Measurements from ENCODE around the gene SELENOF.
"Not testable (repeated sequence)": the region's sequence is repeated elsewhere in the genome, so short reads cannot be mapped to it uniquely, and the experiment has no call there.

The SELENOF gene

GRCh38 chr1:86856196-86856595 is 57.7 kb downstream of the SELENOF start:
- DNase-seq, result no peak

- DNase-seq, result no peak
Measured at GRCh38 chr1:86854352-86854751, 59.6 kb downstream of the SELENOF start.

- DNase-seq, result no peak
Measured at GRCh38 chr1:86852782-86853408, 61.0 kb downstream of the SELENOF start.

- DNase-seq, result no peak
Measured at GRCh38 chr1:86852289-86852688, 61.6 kb downstream of the SELENOF start.

GRCh38 chr1:86849756-86850155 is 64.2 kb downstream of the SELENOF start:
- no peak for DNase-seq

GRCh38 chr1:86848654-86849053 is 65.3 kb downstream of the SELENOF start:
- DNase-seq, result no peak

- DNase-seq, result no peak
Measured at GRCh38 chr1:86846164-86846647, 67.7 kb downstream of the SELENOF start.

- no peak for DNase-seq
Measured at GRCh38 chr1:86845514-86845913, 68.4 kb downstream of the SELENOF start.

GRCh38 chr1:86841116-86841515 is 72.8 kb downstream of the SELENOF start:
- no peak for DNase-seq

GRCh38 chr1:86833461-86834215 is 80.3 kb downstream of the SELENOF start:
- DNase-seq, result peak; percentile 18

- no peak for DNase-seq
Measured at GRCh38 chr1:86832433-86832832, 81.5 kb downstream of the SELENOF start.

GRCh38 chr1:86829321-86829720 is 84.6 kb downstream of the SELENOF start:
- no peak for DNase-seq

- DNase-seq, result no peak
Measured at GRCh38 chr1:86828024-86828423, 85.9 kb downstream of the SELENOF start.

GRCh38 chr1:86826856-86827255 is 87.1 kb downstream of the SELENOF start:
- DNase-seq, result no peak

GRCh38 chr1:86825319-86825718 is 88.6 kb downstream of the SELENOF start:
- DNase-seq, result no peak

- no peak for DNase-seq
Measured at GRCh38 chr1:86823821-86824500, 90.0 kb downstream of the SELENOF start.

- no peak for DNase-seq
Measured at GRCh38 chr1:86823386-86823785, 90.5 kb downstream of the SELENOF start.

- DNase-seq, result no peak
Measured at GRCh38 chr1:86822459-86822858, 91.5 kb downstream of the SELENOF start.

- DNase-seq, result no peak
Measured at GRCh38 chr1:86821956-86822355, 92.0 kb downstream of the SELENOF start.

- DNase-seq, result not testable (repeated sequence)
Measured at GRCh38 chr1:86819970-86820369, 94.0 kb downstream of the SELENOF start.

- not testable (repeated sequence) for DNase-seq
Measured at GRCh38 chr1:86817246-86817826, 96.6 kb downstream of the SELENOF start.

- DNase-seq, result not testable (repeated sequence)
Measured at GRCh38 chr1:86814118-86814517, 99.8 kb downstream of the SELENOF start.

Measured in effector CD8-positive, alpha-beta T cell (primary cell).